ENCODE results near the gene SIAH3.
"Not testable (repeated sequence)": the region's sequence is repeated elsewhere in the genome, so short reads cannot be mapped to it uniquely, and the experiment has no call there.

Gene SIAH3

GRCh38 chr13:45775401-45775963 lies 76.1 kb downstream of the SIAH3 start:
- DNase-seq (ENCODE audit: insufficient read length, low spot score) (peak; percentile 24), FAIRE-seq (no peak)
- TF ChIP-seq, protein P1, sequence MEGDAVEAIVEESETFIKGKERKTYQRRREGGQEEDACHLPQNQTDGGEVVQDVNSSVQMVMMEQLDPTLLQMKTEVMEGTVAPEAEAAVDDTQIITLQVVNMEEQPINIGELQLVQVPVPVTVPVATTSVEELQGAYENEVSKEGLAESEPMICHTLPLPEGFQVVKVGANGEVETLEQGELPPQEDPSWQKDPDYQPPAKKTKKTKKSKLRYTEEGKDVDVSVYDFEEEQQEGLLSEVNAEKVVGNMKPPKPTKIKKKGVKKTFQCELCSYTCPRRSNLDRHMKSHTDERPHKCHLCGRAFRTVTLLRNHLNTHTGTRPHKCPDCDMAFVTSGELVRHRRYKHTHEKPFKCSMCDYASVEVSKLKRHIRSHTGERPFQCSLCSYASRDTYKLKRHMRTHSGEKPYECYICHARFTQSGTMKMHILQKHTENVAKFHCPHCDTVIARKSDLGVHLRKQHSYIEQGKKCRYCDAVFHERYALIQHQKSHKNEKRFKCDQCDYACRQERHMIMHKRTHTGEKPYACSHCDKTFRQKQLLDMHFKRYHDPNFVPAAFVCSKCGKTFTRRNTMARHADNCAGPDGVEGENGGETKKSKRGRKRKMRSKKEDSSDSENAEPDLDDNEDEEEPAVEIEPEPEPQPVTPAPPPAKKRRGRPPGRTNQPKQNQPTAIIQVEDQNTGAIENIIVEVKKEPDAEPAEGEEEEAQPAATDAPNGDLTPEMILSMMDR (IDR thresholded peaks at IDR 0.05; ENCODE audit: insufficient read depth, missing control alignments): no peak

DNA sequence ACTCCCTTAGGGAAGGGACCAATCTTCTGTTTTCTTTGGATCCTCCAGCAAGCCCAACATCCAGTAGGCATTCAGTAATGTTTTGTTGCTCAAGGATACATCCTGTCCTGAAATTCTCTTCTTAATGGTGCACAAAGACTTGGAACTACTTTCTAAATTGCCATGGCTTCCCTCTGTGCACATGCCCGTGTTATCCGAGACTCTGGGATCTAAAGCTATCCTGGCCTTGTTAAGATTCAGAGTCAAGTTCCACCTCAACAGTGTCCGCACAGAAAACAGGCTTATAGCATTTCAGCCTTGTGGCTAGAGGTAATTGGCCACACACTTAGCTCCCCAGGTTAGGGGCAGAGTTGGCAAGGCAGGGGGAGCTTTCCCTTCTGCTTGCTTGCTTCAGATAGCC lies 77.6 kb downstream of the SIAH3 start:
- TF ChIP-seq, protein P1 (IDR thresholded peaks at IDR 0.05; ENCODE audit: insufficient read depth, missing control alignments): no peak
- no peak for DNase-seq (ENCODE audit: insufficient read length, low spot score)
- no peak for FAIRE-seq

GRCh38 chr13:45773236-45773635 lies 78.3 kb downstream of the SIAH3 start:
- FAIRE-seq (no peak), DNase-seq (ENCODE audit: insufficient read length, low spot score) (no peak)

GRCh38 chr13:45770886-45771285 lies 80.7 kb downstream of the SIAH3 start:
- DNase-seq (ENCODE audit: insufficient read length, low spot score) (no peak), FAIRE-seq (no peak)

More at GRCh38 chr13:45773236-45773635, 78.3 kb downstream of the SIAH3 start:
- TF ChIP-seq, protein P1 (IDR thresholded peaks at IDR 0.05; ENCODE audit: insufficient read depth, missing control alignments): no peak

GRCh38 chr13:45768656-45769479 lies 82.7 kb downstream of the SIAH3 start:
- DNase-seq (ENCODE audit: insufficient read length, low spot score): no peak
- TF ChIP-seq, protein P1 (IDR thresholded peaks at IDR 0.05; ENCODE audit: insufficient read depth, missing control alignments): no peak
- no peak for FAIRE-seq

More at GRCh38 chr13:45770886-45771285, 80.7 kb downstream of the SIAH3 start:
- TF ChIP-seq, protein P1 (IDR thresholded peaks at IDR 0.05; ENCODE audit: insufficient read depth, missing control alignments): no peak

DNA sequence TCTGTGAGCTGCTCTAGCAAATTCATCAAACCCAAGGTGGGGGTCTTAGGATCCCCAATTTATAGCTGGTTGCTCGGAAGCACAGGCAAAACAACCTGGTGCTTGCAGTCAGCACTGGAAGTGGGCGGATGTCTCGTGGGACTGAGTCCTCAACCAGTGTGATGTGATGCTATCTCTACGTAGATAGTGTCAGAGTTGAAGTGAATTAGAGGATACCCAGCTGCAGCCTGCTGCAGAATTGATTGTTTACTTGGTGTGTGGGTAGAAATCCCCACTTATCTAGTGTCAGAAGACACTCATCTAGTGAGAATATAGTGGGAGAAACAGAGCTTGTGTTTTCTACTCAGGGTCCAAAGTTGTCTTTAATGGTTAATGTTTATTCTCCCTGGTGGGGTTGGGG lies 86.1 kb downstream of the SIAH3 start:
- DNase-seq (ENCODE audit: insufficient read length, low spot score): no peak
- FAIRE-seq: no peak
- TF ChIP-seq, protein P1 (IDR thresholded peaks at IDR 0.05; ENCODE audit: insufficient read depth, missing control alignments): no peak

- TF ChIP-seq, protein P1 (IDR thresholded peaks at IDR 0.05; ENCODE audit: insufficient read depth, missing control alignments): no peak
- FAIRE-seq: no peak
- no peak for DNase-seq (ENCODE audit: insufficient read length, low spot score)
These were observed 88.1 kb downstream of the SIAH3 start for GRCh38 chr13:45763419-45763818.

DNA sequence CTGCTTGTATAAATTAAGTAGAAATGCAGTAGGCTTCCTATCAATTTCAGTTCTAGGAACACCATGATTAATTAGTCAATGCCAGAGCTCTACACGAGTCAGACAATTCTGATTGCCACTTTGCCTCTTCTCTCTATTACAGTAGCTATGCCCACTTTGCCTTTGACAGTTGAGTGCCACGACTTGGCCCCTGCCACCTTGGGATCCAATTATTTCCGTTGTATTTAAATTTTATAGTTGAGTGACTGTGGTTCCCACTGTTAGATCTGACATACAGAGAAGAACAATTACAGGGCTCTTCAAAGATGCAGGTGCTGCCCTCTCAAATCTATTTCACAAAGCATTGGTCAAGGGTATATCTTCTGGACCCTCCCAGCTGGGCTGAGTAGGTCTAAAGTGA lies 94.0 kb downstream of the SIAH3 start:
- not testable (repeated sequence) for DNase-seq (ENCODE audit: insufficient read length, low spot score); FAIRE-seq

DNA sequence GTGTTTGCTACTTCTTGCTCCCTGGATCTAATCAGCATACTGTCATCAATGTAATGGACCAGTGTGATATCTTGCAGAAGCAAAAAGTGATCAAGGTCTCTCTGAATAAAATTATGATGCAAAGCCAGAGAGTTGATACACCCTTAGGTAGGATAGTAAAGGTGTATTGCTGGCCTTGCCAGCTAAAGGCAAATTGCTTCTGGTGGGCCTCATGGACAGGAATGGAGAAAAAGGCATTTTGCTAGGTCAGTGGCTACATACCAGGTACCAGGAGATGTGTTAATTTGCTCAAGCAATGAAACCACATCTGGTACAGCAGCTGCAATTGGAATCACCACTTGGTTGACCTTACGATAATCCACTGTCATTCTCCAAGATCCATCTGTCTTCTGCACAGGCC lies 95.1 kb downstream of the SIAH3 start:
- not testable (repeated sequence) for DNase-seq (ENCODE audit: insufficient read length, low spot score); FAIRE-seq

All from D721Med (cell line).